RWPE1 (cell line): ENCODE measurements around the gene GPX7.

ENCODE experiments used
- CTCF ChIA-PET: fragments of 350-600 bp; sonication (Branson Sonifier 250); formaldehyde crosslinking; extraction: SDS; loops from one replicate; lab custom pipeline; 2021; lab: Yijun Ruan, JAX
- POLR2A ChIA-PET: fragments of 400-600 bp; formaldehyde crosslinking; extraction: SDS; loops from one replicate; lab custom pipeline; 2020; ENCODE audit warnings: antibody characterized with exemption; ENCODE audit not compliant: low non-redundant PET; lab: Yijun Ruan, JAX
- DNase-seq: peaks from one replicate; pipeline ENCODE4 v3.0.0; 2012; ENCODE audit warnings: low spot score
- H3K27ac ChIP-seq: fragments of 450-650 bp; 2 replicates; pipeline ENCODE4 v1.5.1; 2017
- CTCF ChIP-seq: fragments of 450-650 bp; conservative IDR thresholded peaks from 2 replicates; pipeline ENCODE4 v1.5.1; 2017; ENCODE audit warnings: low read depth, mild to moderate bottlenecking

GPX7 gene

GRCh38 chr1:52582116-52582696 is 20.0 kb upstream of the GPX7 start:
- CTCF ChIA-PET, result no interaction called here
- no peak overlapping the region for H3K27ac ChIP-seq
- DNase-seq, result no peak
- TF ChIP-seq CTCF, result no peak
- POLR2A ChIA-PET, result no interaction called here

- ChIA-PET POLR2A (no interaction called here), CTCF (no interaction called here)
- no peak overlapping the region for H3K27ac ChIP-seq
- TF ChIP-seq CTCF, result no peak
- no peak for DNase-seq
Observed at GRCh38 chr1:52585474-52585873, 16.7 kb upstream of the GPX7 start.

GRCh38 chr1:52588027-52588426 is 14.1 kb upstream of the GPX7 start:
- POLR2A ChIA-PET, result no interaction called here
- DNase-seq, result no peak
- H3K27ac ChIP-seq, result no peak overlapping the region
- TF ChIP-seq CTCF, result no peak
- CTCF ChIA-PET, result no interaction called here

GRCh38 chr1:52588535-52588934 is 13.6 kb upstream of the GPX7 start:
- POLR2A ChIA-PET, result no interaction called here
- no peak for DNase-seq
- H3K27ac ChIP-seq, result no peak overlapping the region
- TF ChIP-seq CTCF, result no peak
- CTCF ChIA-PET, result no interaction called here

- TF ChIP-seq CTCF, result no peak
- ChIA-PET POLR2A (no interaction called here), CTCF (no interaction called here)
- no peak for DNase-seq
- H3K27ac ChIP-seq, result no peak overlapping the region
Observed at GRCh38 chr1:52590266-52590665, 11.9 kb upstream of the GPX7 start.

GRCh38 chr1:52592637-52593323 is 9.4 kb upstream of the GPX7 start:
- DNase-seq, result no peak

More at GRCh38 chr1:52592637-52593323, 9.4 kb upstream of the GPX7 start:
- TF ChIP-seq CTCF, result no peak
- H3K27ac ChIP-seq, result no peak overlapping the region
- ChIA-PET POLR2A (no interaction called here), CTCF (no interaction called here)
